Right lung (tissue), 5 donors: Measurements from ENCODE around the gene TEX53. TPM values are rescaled to one million over a fixed set of nuclear protein-coding genes. Genes with fewer than 3 reads are reported as not detected.

ENCODE experiments used
- DNase-seq, 2 donors: peaks; one replicate each; pipeline ENCODE4 v3.0.0-alpha.2; 2013
- polyA plus RNA-seq, 5 donors: library from polyadenylated mRNA; unstranded; fragments of 120-200 nt; gene quantifications; one replicate each; pipeline versions ENCODE4 v1.2.1 to v1.2.3, GENCODE V29; 2013; ENCODE audit warnings: inconsistent platforms in 1 of 5, low replicate concordance in 1 of 5; ENCODE audit not compliant: insufficient read length in 5 of 5, insufficient read depth in 1 of 5

Gene TEX53
- polyA plus RNA-seq, 5 donors = not detected

- no peak for DNase-seq
These were observed 22.8 kb upstream of the TEX53 start for GRCh38 chr9:114680259-114681001.

- DNase-seq = no peak
These were observed 21.2 kb upstream of the TEX53 start for GRCh38 chr9:114678795-114679194.

GRCh38 chr9:114678130-114678529 is 20.5 kb upstream of the TEX53 start:
- DNase-seq = no peak

DNA sequence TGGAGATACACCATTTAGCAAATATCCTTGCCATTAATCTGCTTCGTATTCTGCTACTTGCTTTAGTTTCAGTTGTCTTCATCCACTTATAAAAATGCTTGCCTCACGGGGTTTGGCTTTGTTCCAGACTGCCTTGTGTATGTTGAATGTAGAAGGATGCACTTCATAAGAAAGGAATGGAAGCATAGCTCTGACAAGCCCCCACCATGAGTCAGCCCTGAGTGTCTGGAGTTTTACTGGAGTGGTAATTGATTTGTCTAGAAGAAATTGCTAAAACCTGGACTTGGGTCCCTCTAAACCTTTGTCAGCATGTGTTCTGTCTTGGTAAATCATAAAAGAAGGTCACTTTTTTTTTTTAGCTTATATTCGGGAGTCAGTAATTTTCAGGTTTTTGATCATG is 19.8 kb upstream of the TEX53 start:
- peak; percentile 74 to 82 for DNase-seq

DNA sequence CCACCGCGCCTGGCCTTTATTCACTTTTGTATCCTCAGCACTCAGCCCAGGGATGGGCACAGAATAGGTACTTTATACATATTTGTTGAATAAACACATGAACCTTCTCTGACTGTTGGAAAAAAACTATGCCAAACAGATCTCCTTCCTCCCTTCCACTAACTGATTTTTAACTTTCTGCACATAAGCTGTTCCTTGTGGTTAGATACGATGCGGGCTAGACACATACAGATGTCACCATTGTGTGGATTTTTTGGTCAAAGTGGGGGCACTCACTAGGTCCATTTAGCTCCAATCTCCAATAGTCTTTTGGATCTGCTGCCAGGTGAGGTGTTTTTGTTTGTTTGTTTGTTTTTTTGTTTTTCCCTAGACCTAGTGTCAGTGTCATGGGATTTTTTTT is 19.3 kb upstream of the TEX53 start:
- no peak for DNase-seq

GRCh38 chr9:114674798-114675540 is 17.4 kb upstream of the TEX53 start:
- DNase-seq = no peak

DNA sequence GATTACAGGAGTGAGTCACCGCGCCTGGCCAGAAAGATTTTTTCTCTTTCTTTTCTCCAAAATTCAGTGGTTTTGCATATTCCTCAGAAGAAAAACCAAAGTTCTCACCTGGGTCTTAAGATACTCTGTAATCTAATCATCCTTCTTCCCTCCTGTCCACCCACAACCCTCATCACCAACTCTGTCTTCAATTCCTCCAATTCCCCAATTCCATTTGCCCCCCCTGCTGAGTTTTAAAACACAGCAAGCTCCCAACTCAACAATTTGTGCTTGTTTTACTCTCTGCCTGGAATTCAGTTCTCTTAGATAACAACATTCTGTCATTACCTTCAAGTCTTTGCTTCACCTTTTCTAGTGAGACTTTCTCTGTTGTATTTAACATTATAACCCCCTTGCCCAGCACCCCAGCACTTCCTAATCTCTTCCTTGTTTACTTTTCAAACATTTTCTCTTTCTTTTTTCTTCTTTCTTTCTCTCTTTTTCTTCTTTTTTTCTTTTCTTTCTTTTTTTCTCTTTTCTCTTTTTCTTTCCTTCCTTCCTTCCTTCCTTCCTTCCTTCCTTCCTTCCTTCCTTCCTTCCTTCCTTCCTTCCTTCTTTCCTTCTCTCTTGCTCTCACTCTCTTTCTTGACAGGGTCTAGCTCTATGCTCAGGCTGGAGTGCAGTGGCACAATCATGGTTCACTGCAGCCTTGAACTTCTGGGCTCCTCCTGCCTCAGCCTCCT is 16.6 kb upstream of the TEX53 start:
- DNase-seq = no peak

DNA sequence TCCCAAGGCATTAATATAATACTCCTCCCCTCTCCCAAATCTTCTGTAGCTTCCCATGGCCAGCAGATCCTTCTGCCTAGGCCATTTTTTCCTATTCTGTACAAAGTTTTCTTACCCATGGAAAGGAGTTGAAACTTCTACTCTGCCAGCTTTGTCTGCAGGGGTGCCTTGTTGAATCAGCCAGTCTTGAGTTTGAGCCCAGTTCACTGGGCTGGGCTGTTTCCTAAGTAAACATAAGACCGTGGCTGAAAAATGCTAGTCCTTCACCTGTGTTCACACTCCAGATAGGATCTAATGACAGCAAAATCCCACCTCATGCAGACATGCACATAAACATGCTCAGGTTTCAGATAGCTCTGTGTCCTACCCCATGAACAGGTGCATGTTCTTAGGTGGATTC is 14.0 kb upstream of the TEX53 start:
- DNase-seq = no peak

DNA sequence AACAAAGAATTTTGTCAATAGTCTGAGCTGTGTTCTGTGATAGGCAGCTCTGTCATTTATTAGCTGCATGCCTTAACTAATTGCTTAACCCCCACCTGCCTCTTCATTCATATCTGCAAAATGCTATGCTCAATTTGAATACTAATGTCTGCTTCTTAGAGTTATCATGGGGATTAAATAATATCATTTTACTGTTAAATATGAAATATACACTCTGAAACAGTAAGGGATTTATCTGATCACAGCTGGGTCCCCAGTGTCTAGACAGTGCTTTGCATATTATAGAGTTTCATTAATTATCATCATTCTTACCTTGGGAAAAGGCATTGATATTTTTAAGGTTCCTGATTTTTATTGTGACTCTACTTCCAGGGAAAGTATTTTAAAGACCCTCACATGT is 12.4 kb upstream of the TEX53 start:
- DNase-seq = no peak

DNA sequence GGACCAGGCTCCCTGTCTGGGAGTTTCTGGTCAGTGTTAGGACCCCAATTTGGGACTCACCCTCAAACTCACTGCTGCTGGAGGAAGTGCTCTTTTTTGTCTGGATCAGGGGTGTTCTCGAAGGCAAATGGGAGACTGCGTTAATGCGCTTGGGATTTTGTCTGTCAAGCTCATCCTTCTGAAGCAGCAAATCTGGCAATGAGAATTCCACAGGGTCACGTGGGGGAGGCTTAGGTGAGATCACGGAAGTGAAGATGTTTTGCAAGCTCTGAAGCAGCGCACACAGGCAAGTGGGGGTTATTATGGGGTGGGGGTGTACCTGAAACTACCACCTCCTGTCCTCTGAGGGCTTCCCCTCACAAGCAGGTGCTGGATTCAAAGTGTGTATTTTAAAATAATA is 10.5 kb upstream of the TEX53 start:
- DNase-seq = no peak

GRCh38 chr9:114666851-114667250 is 9.2 kb upstream of the TEX53 start:
- no peak for DNase-seq

- no peak for DNase-seq
These were observed 8.8 kb upstream of the TEX53 start for GRCh38 chr9:114666401-114666800.

GRCh38 chr9:114664181-114664580 is 6.6 kb upstream of the TEX53 start:
- DNase-seq = no peak

DNA sequence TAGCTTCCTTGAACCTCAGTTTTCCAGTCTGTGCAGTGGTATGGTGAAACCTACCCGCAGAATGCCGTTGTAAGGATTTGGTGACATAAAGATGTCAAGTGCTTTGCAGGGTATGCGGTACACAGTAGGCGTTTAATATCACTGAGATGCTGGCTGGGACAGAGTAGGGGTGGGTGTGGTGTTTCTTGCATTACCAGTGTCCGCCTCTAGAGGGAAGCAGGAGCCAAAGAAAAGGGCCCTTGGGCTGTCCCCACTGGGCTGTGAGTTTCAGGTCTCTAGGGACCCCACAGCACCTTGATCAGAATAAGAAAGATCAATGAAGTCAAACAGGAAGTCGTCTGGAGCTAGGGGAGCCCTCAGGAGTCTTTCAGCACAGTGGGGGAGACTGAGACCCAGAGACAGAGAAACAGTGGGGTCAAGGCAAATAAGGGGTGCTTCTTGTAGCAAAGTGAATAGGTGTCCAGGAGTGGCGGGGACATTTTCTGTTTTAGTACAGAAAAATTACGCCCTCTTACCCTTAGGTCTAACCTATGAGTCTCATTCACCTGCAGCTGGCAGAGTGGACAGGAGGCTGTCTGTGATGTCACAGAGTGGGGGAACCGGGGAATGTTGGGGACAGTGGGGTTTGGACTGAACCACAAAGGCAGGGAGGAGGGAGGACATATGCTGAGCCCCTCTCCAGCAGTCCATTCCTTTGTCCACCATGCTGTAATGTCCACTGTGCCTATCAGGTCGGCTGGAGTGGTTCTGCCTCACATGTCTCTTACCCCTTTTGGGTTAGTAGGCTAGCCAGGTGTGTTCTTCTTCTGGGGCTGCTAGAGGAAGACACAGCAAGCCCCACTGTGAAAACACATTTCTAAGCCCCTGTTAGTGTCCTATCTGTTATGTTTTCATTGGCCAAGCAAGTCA is 4.7 kb upstream of the TEX53 start:
- peak in 1 of 2 donors; percentile 35 for DNase-seq

DNA sequence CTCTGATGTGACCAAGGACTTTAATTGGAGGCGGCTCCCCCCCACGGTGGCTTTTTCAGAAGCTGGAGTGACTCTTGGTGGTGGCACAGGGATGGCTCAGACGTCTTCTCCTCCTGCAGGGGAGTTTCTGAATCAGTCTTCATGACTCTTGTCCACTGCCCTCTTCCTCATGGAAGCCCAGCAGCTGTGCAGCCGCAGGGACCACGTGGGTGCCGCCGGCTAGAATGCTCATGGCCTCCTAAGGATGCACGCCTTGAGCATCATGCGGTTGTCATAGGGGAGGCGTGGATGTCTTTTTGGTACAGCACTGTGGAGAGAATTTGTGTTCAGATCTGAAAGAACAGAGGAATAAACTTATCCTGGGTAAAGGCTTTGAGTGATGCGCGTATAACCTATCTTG is 1.3 kb downstream of the TEX53 start:
- no peak for DNase-seq

DNA sequence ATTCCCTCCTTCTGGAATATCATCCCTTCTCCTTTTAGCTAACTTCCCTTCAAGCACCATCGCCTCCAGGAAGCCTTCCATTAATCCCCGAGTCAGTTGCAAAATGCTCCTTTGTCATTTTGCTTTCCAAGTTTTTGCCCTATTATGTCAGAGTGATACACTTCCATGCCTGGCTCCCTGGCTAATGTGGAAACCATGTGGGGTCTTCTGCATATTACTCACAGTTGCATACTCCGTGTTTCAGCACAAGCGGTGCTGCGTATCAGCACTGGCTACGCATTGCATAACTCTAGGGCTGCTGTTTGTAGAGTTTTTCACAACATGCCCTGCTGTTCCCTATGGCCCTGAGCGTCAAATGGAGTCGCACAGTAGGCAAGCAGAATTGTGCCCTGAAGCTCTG is 1.9 kb downstream of the TEX53 start:
- DNase-seq = no peak

DNA sequence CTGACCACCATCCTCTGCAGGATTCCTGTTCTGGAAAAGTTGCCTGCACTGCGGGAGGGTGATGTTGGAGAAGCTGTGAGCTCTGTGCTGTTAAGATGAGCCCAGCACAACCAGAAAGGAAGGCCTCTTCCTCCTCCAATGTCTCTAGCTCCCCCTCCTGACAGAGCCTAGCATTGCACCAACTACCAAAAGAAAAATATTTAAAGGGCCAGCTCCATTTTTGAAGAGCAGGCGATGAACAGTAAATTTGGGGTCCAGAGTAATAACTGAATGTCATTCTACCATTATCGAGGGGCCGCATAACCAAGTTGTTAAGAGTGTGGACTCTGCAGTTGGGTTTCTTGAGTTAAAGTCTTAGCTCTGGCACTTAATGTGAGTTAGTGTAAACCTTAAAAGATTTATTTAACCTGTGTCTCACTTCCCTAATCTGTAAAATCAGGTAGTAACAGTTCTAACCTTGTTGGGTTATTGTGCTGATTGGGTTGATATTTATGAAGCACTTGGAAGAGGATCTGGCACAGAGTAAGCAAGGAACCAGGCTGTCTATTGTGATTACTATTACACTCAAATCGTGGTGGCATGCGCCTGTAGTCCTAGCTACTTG is 3.9 kb downstream of the TEX53 start:
- DNase-seq = peak; percentile 36 to 64

DNA sequence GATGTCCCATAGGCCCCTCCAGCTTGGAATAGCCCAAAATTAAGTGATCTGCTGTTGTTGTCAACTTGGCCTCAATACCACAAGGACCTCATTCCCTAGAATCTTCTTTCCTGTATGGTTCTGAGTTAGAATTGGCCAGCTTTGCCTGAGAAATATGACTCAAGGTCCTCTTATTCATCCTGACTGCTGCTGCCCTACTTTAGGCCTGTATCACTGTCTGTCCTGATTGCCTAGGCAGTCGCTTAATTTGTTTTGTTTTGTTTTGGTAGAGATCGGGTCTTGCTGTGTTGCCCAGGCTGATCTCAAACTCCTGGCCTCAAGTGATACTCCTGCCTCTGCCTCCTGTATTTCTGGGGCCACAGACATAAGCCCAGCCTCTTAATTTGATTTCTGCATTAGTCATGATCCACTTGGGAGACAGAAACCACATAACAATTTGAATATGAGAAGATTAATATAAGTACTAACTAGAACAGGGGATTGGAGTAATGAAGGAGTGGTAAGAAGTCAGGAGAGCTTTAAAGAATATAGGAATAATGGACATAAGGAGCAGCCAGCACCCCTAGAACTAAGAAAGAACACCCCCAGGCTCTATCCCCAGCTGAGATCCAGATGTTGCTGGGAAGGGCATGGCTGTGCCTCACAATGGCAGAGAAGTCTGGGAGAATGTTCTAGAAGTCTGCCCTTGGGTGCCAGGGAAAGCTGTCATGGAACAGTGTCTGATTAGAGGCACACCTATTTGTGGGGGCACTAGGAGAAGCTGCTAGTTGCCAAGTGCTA is 4.6 kb downstream of the TEX53 start:
- no peak for DNase-seq

DNA sequence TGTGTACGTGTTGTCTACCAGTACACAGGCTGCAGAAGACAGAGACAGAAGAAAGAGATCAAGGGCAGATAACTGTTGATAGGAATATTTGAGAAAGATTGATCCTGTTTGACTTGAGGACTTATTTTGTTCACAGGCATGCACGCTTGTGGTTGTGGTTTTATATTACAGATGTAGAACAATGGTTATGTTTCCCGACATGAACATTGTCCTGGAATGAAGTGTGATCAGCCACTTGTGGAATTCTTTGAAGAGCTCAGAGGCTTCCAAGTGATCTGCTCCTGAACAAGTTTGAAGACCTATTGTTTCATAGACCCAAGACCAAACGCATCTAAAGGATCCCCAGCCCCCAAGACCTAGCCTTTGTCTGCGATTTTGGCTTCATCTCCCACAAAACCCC is 13.7 kb downstream of the TEX53 start:
- no peak for DNase-seq

DNA sequence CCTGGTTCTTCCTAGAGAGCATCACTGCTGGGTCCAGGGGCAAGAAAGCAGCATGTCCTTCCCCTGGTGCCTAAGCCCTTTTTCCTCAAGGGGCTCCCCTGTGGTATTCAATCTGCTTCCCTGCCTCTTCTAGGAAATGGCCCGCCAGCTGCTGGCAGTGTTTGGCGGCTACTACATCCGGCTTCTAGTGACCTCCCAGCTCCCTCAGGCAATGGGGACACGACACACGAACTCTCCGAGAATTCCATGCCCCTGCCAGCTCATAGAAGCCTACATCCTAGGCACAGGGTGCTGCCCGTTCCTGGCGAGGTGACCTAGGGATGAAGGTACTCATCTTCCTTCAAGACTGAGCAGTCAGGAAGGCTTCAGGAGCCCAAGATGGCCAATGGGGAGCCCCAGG is 14.6 kb downstream of the TEX53 start:
- no peak for DNase-seq

- no peak for DNase-seq
These were observed 15.6 kb downstream of the TEX53 start for GRCh38 chr9:114641967-114642366.
